Upper lobe of left lung (tissue), 6 donors: ENCODE results near the gene DNAAF5. TPM values are rescaled to one million over a fixed set of nuclear protein-coding genes. Genes with fewer than 3 reads are reported as not detected.
A peak's percentile ranks its signal among the peaks of the same experiment; 100 is the strongest.

Experiments used
- ATAC-seq, 2 donors: fragments of 200-7000 bp; cut with Tn5 transposase; one replicate each; pipeline ENCODE4 v1.9.1; 2022; ENCODE audit warnings: mild to moderate bottlenecking in 2 of 2, moderate library complexity in 2 of 2; ENCODE audit not compliant: low FRiP score in 2 of 2
- DNase-seq, 2 donors: peaks; one replicate each; pipeline ENCODE4 v3.0.0-alpha.2; 2019 to 2020
- H3K27ac ChIP-seq, 4 donors: fragments of 200-600 bp; sonication (generic); one replicate each; pipeline ENCODE4 v1.5.1; 2016 to 2019
- H3K27me3 ChIP-seq, 4 donors: fragments of 200-600 bp; sonication (generic); one replicate each; pipeline ENCODE4 v1.5.1; 2017 to 2019
- H3K36me3 ChIP-seq, 4 donors: fragments of 200-600 bp; sonication (generic); one replicate each; pipeline ENCODE4 v1.5.1; 2016 to 2019
- H3K4me1 ChIP-seq, 4 donors: fragments of 200-600 bp; sonication (generic); one replicate each; pipeline ENCODE4 v1.5.1; 2018 to 2019
- H3K4me3 ChIP-seq, 4 donors: fragments of 200-600 bp; sonication (generic); one replicate each; pipeline ENCODE4 v1.5.1; 2017 to 2019; ENCODE audit warnings: mild to moderate bottlenecking in 2 of 4, moderate library complexity in 1 of 4
- H3K9me3 ChIP-seq, 4 donors: fragments of 200-600 bp; sonication (generic); one replicate each; pipeline ENCODE4 v1.5.1; 2018 to 2019
- EP300 ChIP-seq, 4 donors: sonication (generic); formaldehyde crosslinking; IDR thresholded peaks; one replicate each; pipeline ENCODE4 v1.5.1; 2017; ENCODE audit warnings: antibody characterized with exemption in 4 of 4, control low read depth in 2 of 4
- POLR2A ChIP-seq, 4 donors: fragments of 450-650 bp; IDR thresholded peaks; one replicate each; pipeline ENCODE4 v1.5.1; 2016 to 2017; ENCODE audit warnings: antibody characterized with exemption in 4 of 4, mild to moderate bottlenecking in 2 of 4
- POLR2AphosphoS5 ChIP-seq, 2 donors: sonication (generic); formaldehyde crosslinking; IDR thresholded peaks; one replicate each; pipeline ENCODE4 v1.5.1; 2017; ENCODE audit warnings: antibody characterized with exemption in 2 of 2
- WGBS, 2 donors: methylation state at CpG; one replicate each; pipeline ENCODE4 v1.1.5; 2017 to 2018; 5-methylcytosine and 5-hydroxymethylcytosine counted together
- total RNA-seq, 6 donors: library from RNA; depleted of rRNA in 4 of 6; stranded (reverse); fragments of >200 nt in 4 of 6; gene quantifications; one replicate each; pipeline versions ENCODE4 v1.1.0 to v1.2.1, GENCODE V29; 2016 to 2021
- TF ChIP-seq, protein P1 (sequence below), 6 experiments: fragments of 450-650 bp in 4 of 6; fragments of 200-600 bp in 2 of 6; sonication (generic) in 2 of 6; IDR thresholded peaks; one replicate each; pipeline ENCODE4 v1.5.1; 2016 to 2019; ENCODE audit warnings: antibody characterized with exemption in 6 of 6
- donor health status: DM: no; HTN: no; CAD: no; lungs with moderate emphysema.
- donor health status: DM: no; HTN: yes; CAD: no; lungs with severe emphysema.

Gene DNAAF5
- total RNA-seq, 6 donors from 2014 or later = 18.2 to 35.6 (median 26.4) TPM

DNA sequence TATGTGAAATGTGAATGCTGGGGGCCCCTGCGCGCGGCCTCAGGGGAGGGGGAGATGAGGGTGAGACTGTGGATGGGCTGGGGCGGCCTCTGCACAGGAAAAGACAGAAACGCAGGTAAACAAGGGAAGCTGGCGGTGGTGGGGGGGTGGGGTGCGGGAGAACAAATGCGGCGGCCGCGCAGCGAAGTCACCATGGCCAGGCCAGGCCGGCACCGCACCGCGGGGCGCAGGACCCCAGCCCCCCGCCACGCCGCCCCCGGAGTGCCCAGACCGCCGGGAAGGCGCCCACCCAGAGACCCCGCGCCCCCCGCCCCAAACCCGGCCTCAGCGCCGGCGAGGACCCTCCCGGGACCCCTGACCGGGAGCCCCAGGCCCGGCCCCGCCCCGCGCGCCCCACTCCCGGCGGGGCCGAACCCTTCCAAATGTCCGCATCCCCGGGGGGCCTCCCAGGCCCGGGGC lies 14.5 kb upstream of the DNAAF5 start:
- WGBS, 2 donors = 0 to 5% methylated on average over 4 to 9 of the region's 44 CpGs
- no peaks in the 10 kb centered on the region for H3K9me3 ChIP-seq
- TF ChIP-seq, protein P1, sequence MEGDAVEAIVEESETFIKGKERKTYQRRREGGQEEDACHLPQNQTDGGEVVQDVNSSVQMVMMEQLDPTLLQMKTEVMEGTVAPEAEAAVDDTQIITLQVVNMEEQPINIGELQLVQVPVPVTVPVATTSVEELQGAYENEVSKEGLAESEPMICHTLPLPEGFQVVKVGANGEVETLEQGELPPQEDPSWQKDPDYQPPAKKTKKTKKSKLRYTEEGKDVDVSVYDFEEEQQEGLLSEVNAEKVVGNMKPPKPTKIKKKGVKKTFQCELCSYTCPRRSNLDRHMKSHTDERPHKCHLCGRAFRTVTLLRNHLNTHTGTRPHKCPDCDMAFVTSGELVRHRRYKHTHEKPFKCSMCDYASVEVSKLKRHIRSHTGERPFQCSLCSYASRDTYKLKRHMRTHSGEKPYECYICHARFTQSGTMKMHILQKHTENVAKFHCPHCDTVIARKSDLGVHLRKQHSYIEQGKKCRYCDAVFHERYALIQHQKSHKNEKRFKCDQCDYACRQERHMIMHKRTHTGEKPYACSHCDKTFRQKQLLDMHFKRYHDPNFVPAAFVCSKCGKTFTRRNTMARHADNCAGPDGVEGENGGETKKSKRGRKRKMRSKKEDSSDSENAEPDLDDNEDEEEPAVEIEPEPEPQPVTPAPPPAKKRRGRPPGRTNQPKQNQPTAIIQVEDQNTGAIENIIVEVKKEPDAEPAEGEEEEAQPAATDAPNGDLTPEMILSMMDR (IDR thresholded peaks at IDR 0.05) = no peak
- no peak for TF ChIP-seq POLR2AphosphoS5 (IDR thresholded peaks at IDR 0.05)
- TF ChIP-seq POLR2A (IDR thresholded peaks at IDR 0.05) = no peak
- no peak for TF ChIP-seq EP300 (IDR thresholded peaks at IDR 0.05)
- peak overlapping the region; percentile 28 to 65 (median 60) for H3K4me3 ChIP-seq
- H3K36me3 ChIP-seq = no peaks in the 10 kb centered on the region
- DNase-seq (peak in 1 of 2 donors; percentile 83), ATAC-seq (no peak)
- H3K27me3 ChIP-seq = peaks cover 0 to 10% (median 4%) of the 10 kb centered on the region in 4 donors
- H3K27ac ChIP-seq = peak overlapping the region; percentile 34 to 85 (median 79)
- H3K4me1 ChIP-seq = peaks cover 3 to 24% (median 4%) of the 10 kb centered on the region in 4 donors

DNA sequence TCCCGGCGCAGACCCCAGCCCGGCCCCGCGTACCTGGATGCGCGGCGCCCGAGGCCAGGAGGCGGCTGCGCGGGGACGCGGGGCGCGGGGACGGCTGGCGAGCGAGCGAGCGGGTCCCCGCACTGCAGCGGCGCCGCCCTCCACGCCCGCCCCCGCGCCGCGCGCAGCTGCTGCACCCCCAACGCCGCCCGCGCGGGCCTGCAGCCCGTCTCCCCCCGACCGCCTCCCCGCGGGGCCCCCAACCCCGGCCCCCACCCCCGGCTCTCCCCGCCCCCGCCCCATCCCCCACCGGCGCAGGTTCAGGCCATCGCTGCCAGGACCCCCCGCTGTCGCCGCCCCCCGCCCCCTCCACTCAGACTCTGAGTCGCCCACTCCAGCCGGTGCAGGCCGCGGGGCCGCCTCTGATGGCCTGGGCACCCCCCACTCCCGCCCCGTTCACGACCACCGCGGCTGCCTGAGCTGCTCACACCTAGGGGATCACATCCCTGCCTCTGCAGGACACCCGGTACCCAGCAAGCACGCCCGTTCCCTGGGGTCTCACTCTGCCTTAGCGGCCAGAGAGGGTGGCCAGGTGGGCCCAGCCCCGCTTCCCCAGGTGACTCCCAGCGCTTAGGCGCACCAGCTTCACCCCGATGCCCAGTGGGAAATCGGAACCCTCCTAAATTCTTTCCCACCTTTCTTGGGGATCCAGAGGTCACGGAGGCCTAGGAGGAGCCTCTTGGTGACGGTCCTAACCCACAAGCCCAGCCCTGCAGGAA lies 13.9 kb upstream of the DNAAF5 start:
- Histone ChIP-seq H3K9me3 (no peaks in the 10 kb centered on the region), H3K36me3 (no peaks in the 10 kb centered on the region), H3K27me3 (peaks cover 0 to 10% (median 4%) of the 10 kb centered on the region in 4 donors), H3K27ac (peak overlapping the region in 3 of 4 donors; percentile 74 to 85 (median 84)), H3K4me1 (peaks cover 0 to 20% (median 4%) of the 10 kb centered on the region in 4 donors), H3K4me3 (peak overlapping the region in 3 of 4 donors; percentile 59 to 65 (median 62))
- WGBS, 2 donors = 27 to 84% methylated on average over 7 to 30 of the region's 74 CpGs
- ATAC-seq = no peak
- peak in 1 of 2 donors; percentile 83 for DNase-seq
- TF ChIP-seq POLR2AphosphoS5 (IDR thresholded peaks at IDR 0.05) (no peak), POLR2A (IDR thresholded peaks at IDR 0.05) (no peak), EP300 (IDR thresholded peaks at IDR 0.05) (no peak)
- TF ChIP-seq, protein P1 (IDR thresholded peaks at IDR 0.05) = no peak

GRCh38 chr7:713139-713457 lies 13.4 kb upstream of the DNAAF5 start:
- no peak overlapping the region for H3K4me3 ChIP-seq
- no peaks in the 10 kb centered on the region for H3K9me3 ChIP-seq
- H3K27me3 ChIP-seq = peaks cover 0 to 10% (median 4%) of the 10 kb centered on the region in 4 donors
- H3K27ac ChIP-seq = no peak overlapping the region
- 80 to 86% methylated on average over 7 to 9 of the region's 9 CpGs for WGBS, 2 donors
- ATAC-seq (no peak), DNase-seq (peak in 1 of 2 donors; percentile 48)
- H3K4me1 ChIP-seq = peaks cover 0 to 20% (median 4%) of the 10 kb centered on the region in 4 donors
- H3K36me3 ChIP-seq = no peaks in the 10 kb centered on the region
- TF ChIP-seq POLR2A (IDR thresholded peaks at IDR 0.05) = no peak
- TF ChIP-seq POLR2AphosphoS5 (IDR thresholded peaks at IDR 0.05) = no peak
- TF ChIP-seq, protein P1 (IDR thresholded peaks at IDR 0.05) = no peak
- no peak for TF ChIP-seq EP300 (IDR thresholded peaks at IDR 0.05)

- ATAC-seq = no peak
- TF ChIP-seq POLR2A (IDR thresholded peaks at IDR 0.05) (no peak), POLR2AphosphoS5 (IDR thresholded peaks at IDR 0.05) (no peak), EP300 (IDR thresholded peaks at IDR 0.05) (no peak)
- Histone ChIP-seq H3K27ac (no peak overlapping the region), H3K4me1 (peaks cover 0 to 20% (median 4%) of the 10 kb centered on the region in 4 donors), H3K36me3 (no peaks in the 10 kb centered on the region), H3K9me3 (no peaks in the 10 kb centered on the region), H3K27me3 (peaks cover 0 to 10% (median 4%) of the 10 kb centered on the region in 4 donors), H3K4me3 (no peak overlapping the region)
- DNase-seq = no peak
- WGBS, 2 donors = 87 to 96% methylated on average over 15 to 16 of the region's 16 CpGs
Measured at GRCh38 chr7:713488-714230, 12.8 kb upstream of the DNAAF5 start.

DNA sequence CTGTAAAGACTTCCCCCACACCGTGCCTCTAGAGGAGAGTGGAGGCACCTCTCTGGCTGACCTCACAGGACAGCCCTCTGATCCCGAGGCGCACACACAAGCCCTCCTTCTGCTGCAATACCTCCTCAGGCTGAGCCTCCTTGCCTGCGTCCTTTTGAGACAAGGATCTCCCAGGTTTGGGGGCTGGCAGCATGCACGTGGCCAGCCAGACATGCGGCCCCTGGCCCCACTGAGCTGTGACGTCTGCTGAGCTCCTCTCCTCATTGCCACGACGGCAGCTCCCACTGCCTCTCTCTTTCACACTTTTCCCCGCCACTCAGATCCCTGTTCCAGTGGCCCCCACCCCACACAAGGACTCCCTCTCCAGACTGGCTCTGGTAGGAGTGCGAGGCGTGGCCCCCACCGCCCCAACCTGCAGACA lies 12.2 kb upstream of the DNAAF5 start:
- H3K4me1 ChIP-seq = peaks cover 0 to 20% (median 4%) of the 10 kb centered on the region in 4 donors
- H3K4me3 ChIP-seq = no peak overlapping the region
- H3K27me3 ChIP-seq = peaks cover 0 to 10% (median 4%) of the 10 kb centered on the region in 4 donors
- no peak for TF ChIP-seq POLR2A (IDR thresholded peaks at IDR 0.05)
- TF ChIP-seq, protein P1 (IDR thresholded peaks at IDR 0.05) = no peak
- no peaks in the 10 kb centered on the region for H3K9me3 ChIP-seq
- ATAC-seq = no peak
- H3K36me3 ChIP-seq = no peaks in the 10 kb centered on the region
- WGBS, 2 donors = 94% methylated on average over 13 of the region's 13 CpGs
- DNase-seq = peak in 1 of 2 donors; percentile 68
- H3K27ac ChIP-seq = no peak overlapping the region
